ENCODE measurements around the gene KCNJ15.
A peak's percentile ranks its signal among the peaks of the same experiment; 100 is the strongest.
"Not testable (repeated sequence)": the region's sequence is repeated elsewhere in the genome, so short reads cannot be mapped to it uniquely, and the experiment has no call there.

KCNJ15 gene

GRCh38 chr21:38256599-38257302 lies at the start of gene KCNJ15:
KCNJ15 (plus strand) TSS chr21:38256991; CDS start chr21:38299262, 42,271 bp downstream.
- DNase-seq, result no peak

- no peak for DNase-seq
These were observed 48.7 kb upstream of the KCNJ15 start for GRCh38 chr21:38208118-38208517.

- DNase-seq, result no peak
These were observed 45.5 kb upstream of the KCNJ15 start for GRCh38 chr21:38211321-38211720.

DNA sequence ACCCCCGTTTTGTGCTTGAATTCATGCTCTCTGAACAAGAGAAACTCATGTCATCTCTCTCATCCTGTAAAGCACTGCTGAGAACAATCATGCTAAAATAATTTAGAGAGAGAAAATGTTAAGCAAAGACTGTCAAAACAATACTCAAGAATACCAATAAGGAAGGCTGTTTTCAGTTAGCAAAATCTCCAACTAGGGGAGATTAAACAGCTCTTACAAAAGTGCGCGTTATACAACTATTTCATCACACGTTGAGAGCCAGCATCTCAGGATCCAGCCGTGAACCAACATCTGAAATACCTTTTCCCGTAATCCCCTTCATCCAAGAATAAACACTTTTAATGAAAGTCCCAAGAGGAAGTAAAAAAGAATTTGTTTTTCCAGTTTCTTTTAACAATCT lies 44.1 kb upstream of the KCNJ15 start:
- no peak for DNase-seq

GRCh38 chr21:38219049-38219628 lies 37.7 kb upstream of the KCNJ15 start:
- peak; percentile 71 to 79 for DNase-seq

GRCh38 chr21:38220270-38220737 lies 36.5 kb upstream of the KCNJ15 start:
- no peak for DNase-seq

DNA sequence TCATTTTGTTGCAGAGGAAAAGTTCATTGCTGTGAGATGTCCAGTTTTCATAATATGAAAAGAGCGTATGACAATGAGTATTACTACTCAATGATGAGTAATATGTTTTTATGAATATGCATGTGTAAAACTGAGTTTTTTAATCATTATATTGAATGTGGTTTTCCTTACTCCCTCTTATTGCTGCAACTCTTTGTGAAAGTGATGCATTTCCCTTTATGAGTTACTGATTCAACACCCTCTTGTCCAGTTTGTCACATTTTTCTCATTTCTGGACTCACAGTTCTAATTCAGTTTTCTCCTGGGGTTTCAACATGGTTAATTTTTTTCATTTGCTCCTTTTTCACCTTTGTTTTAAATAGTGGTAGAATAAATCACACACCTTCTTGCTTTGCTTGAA lies 35.2 kb upstream of the KCNJ15 start:
- no peak for DNase-seq

DNA sequence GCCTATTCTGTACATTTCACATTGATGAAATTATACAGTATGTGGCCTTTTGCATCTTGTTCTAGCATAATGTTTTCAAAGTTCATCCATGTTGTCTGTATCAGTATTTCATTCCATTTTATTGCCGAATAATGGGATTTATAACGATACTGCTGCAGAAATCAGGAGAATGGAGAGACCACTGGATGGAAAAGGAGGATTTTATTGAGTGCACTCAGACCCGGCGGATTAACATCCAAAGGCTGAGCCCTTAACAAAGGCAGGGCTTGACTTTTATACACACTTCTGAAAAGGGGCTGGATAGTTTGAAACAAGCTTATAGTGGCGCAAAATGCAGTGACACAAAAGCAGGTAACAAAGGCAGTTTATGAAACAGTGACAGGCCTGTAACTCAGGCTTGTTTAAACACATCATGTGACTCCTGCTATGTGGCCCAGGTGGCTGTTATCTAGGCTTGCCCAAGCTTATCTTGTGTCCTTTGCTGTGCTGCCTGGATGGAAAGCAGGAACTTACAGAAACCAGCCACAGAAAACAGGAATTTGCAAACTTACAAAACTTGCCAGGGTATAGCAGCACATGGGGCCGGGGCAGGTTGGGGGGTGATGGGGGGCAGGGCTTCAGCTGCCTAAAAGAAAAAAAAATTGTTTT lies 32.8 kb upstream of the KCNJ15 start:
- DNase-seq, result peak in 1 of 2 donors; percentile 6

DNA sequence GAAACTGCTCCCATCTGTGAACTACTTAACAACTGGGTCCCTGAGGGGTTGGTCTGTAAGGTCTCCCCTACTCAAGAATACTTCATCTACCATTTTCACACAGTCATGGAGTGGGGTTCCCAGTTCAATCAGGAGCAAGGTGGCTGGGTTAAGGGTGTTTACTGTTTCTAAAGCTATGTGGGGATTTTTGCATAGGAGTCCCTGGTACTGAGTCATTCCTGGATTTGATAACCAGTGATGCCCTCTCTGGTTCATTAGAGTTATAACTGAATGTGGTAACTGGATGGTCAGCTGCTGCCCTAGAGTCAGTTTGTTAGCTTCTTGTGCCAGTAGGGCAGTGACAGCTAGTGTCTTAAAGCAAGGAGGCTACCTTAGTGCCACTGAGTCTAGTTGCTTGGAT lies 29.4 kb upstream of the KCNJ15 start:
- DNase-seq, result no peak

DNA sequence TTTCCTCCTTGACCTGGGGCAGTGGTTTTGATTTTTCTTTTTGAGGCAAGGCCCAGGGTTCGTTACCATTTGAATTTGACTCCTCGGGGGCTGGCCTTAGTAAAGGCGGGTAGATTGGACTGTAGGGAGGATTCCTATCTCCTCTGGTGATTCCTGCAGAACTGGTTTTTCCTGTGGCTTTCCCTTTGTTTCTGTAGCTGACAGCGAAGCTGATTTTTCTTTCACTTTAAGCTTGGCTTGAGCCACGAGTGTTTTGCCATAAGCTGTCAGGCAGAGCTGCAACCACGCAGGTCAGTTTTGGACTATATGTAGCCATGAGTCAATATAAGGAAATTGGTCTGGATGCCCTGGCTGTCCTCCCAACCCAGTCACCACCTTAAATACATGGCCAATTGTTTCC lies 28.7 kb upstream of the KCNJ15 start:
- no peak for DNase-seq

- no peak for DNase-seq
These were observed 28.3 kb upstream of the KCNJ15 start for GRCh38 chr21:38228537-38228936.

GRCh38 chr21:38229260-38229877 lies 27.4 kb upstream of the KCNJ15 start:
- DNase-seq, result no peak

- no peak for DNase-seq
These were observed 22.2 kb upstream of the KCNJ15 start for GRCh38 chr21:38234395-38235142.

GRCh38 chr21:38235251-38235650 lies 21.5 kb upstream of the KCNJ15 start:
- DNase-seq, result not testable (repeated sequence)

DNA sequence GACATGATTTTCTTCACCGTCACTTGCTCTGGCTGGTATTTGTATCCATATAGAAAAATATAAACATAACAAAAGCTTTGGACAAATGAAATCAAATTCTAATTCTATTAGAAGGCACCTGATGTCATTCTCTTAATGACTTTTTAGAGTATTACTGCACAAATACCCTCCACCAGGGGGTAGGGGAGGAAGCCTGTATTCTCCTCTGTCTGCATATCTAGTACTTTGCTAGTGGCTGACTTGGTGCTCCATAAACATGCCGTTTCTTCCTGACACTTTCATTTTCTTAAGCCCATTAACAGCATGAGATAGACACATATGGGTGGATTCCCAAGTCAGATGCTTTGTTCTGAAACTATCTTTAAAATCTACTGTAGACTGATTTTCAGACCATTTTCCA lies 20.6 kb upstream of the KCNJ15 start:
- no peak for DNase-seq

- DNase-seq, result no peak
These were observed 17.1 kb upstream of the KCNJ15 start for GRCh38 chr21:38239672-38240071.

DNA sequence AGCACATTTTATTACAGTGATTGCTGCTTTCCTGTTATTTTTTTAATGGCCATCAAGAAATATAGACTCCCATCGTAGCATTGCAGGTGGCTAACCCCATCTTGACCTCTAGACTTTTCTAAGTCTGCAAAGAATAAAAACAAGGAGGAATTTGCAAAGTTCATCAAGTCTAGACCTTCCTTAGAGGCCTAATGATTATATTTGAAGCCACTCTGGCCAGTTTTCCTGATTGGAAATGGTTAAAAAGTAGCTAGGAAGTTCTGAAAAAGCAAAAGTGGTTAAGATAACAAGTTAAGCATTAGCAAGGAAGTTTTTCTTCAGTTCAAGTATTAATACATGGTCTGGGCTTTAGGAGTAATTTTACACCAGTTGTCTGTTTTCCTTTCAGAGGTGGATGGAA lies 16.7 kb upstream of the KCNJ15 start:
- no peak for DNase-seq

DNA sequence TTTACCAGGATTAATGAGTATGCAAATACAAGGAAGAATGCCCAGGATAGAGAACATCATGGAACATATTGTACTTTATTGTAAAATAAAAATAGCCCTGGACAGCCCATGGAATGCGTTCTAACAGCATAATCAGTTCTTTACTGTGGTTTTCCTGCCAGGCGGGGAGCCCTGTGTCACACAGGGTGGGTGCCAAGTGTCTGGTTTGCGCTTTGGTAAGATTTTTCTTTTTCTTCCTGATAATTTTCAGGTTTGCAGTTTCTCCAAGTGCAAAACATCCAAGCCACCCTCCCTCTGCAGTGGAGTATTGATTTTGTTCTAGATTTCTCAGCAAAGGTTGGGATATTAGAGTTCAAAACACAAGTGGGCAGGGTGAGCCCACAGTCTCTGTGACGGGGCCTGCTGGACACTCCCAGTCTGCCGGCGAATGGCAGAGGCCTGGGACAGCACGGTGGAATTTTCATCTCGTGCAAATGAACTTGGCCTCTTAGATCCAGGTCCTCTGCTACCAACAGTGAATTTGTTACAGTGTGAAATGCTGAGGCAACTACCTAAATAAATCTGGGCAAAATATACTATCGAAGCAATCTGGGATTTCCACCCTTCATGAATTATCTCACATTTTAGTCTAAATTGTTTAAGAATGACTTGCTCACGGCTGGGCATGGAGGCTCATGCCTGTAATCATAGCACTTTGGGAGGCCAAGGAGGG lies 15.6 kb upstream of the KCNJ15 start:
- no peak for DNase-seq

- DNase-seq, result no peak
These were observed 14.7 kb upstream of the KCNJ15 start for GRCh38 chr21:38242061-38242460.

DNA sequence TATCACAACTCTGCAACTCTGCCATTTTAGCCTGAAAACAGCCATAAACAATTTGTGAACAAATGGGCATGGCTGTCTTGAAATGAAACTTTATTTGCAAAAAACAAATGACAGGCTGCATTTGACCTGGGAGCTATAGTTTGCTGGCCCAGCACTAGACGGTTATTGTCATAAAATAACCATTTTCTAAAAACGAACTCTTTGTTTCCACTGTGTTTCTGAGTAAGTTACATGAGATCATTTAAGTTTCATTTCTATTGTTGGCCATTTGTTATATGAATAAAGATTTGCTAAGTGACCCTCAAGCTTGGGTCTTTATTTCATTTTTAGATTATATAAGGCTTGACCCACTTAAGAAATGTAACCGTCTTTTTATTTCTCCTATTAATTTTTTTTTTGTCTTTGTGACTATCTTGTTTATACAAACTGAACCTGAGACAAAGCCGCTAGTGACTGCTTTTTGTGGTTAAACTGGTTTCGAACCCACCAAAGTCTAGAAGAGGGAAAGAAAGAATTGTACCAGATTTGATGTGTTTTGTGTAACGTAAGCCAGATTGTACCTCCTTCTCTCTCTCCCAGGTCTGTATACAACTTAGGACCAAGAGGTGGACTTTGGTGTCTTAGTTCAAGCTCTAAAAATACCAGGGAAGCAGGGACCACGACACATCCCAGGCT lies 12.9 kb upstream of the KCNJ15 start:
- DNase-seq, result no peak

DNA sequence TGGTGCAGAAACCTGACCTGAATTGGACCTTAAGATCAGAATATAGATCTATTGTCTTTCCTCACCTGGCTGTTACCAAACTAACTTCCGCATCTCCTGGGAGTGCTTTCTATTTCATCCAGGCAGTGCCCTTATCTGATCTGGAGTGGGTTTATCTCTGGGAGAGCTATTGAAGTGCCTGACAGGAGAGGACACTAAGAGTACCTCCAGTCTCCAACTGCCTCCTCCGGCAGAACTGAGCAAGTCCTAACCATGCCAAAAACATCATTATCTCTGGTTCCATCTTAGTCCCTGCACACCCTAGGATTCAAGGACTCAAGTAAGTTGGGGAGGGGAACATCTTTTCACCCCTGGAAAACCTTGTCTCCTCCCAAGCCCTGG lies 12.4 kb upstream of the KCNJ15 start:
- DNase-seq, result peak in 1 of 2 donors; percentile 2
